Lower leg skin (tissue), 3 donors: Measurements from ENCODE around the gene ENDOV.

Experiments used
- POLR2A ChIP-seq, 2 donors: fragments of 450-650 bp; IDR thresholded peaks; one replicate each; pipeline ENCODE4 v1.6.1; 2016 to 2017; ENCODE audit warnings: antibody characterized with exemption in 2 of 2, mild to moderate bottlenecking in 1 of 2, moderate library complexity in 1 of 2
- TF ChIP-seq, protein P1 (sequence below), 3 donors: fragments of 450-650 bp; IDR thresholded peaks; one replicate each; pipeline ENCODE4 v1.5.1; 2016; ENCODE audit warnings: antibody characterized with exemption in 3 of 3, mild to moderate bottlenecking in 3 of 3, moderate library complexity in 2 of 3

GRCh38 chr17:80442764-80443163, 27.8 kb downstream of the ENDOV start:
- TF ChIP-seq, protein P1, sequence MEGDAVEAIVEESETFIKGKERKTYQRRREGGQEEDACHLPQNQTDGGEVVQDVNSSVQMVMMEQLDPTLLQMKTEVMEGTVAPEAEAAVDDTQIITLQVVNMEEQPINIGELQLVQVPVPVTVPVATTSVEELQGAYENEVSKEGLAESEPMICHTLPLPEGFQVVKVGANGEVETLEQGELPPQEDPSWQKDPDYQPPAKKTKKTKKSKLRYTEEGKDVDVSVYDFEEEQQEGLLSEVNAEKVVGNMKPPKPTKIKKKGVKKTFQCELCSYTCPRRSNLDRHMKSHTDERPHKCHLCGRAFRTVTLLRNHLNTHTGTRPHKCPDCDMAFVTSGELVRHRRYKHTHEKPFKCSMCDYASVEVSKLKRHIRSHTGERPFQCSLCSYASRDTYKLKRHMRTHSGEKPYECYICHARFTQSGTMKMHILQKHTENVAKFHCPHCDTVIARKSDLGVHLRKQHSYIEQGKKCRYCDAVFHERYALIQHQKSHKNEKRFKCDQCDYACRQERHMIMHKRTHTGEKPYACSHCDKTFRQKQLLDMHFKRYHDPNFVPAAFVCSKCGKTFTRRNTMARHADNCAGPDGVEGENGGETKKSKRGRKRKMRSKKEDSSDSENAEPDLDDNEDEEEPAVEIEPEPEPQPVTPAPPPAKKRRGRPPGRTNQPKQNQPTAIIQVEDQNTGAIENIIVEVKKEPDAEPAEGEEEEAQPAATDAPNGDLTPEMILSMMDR (IDR thresholded peaks at IDR 0.05): no peak
- TF ChIP-seq POLR2A (IDR thresholded peaks at IDR 0.05): no peak
